ENCODE results near the gene PREX1.

- TF ChIP-seq CTCF (IDR thresholded peaks at IDR 0.05; ENCODE audit: low read depth, low read length), result no peak
- TF ChIP-seq POLR2A (IDR thresholded peaks at IDR 0.05; ENCODE audit: extremely low read depth, insufficient read length), result no peak
- TF ChIP-seq, protein P1, sequence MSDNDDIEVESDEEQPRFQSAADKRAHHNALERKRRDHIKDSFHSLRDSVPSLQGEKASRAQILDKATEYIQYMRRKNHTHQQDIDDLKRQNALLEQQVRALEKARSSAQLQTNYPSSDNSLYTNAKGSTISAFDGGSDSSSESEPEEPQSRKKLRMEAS (IDR thresholded peaks at IDR 0.05; ENCODE audit: low read depth, low read length), result no peak
These were observed 17.2 kb upstream of the PREX1 start for GRCh38 chr20:48844996-48845395.
